HTR-8/SVneo (cell line): ENCODE measurements around the gene GUCA1A.

Experiments used
- DNase-seq: peaks from one replicate; pipeline ENCODE4 v3.0.0; 2011; ENCODE audit warnings: low spot score, mixed read lengths; ENCODE audit not compliant: insufficient read length
- FAIRE-seq: peaks from 2 replicates; lab custom pipeline; 2011; peaks lifted over from hg19 to GRCh38; lab: Jason Lieb, UNC

Gene GUCA1A

DNA sequence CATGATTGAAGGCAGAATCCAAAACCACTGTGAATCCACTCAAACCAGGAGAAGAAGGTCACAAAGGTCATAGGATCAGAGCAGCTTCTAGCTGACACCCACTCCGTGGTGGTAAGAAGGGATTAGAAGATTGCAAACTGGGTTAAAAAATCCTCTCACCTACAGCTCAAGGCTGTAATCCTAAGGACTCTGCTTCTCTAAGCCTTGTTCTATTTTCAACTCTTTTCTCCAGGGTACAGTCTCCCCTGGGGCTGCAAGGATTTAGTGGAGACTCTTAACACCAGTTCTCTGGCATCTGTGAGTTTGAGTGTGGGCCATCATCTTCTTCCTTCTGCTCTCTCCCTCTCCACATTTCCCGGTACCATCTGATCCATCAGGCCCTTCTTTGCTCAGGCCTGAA lies at the start of gene GUCA1A:
Gene GUCA1A (plus strand): TSS at position 264 of the 400 bp plus-strand sequence. CDS start 250 bp downstream, outside the sequence.
- DNase-seq (no peak), FAIRE-seq (no peak)

DNA sequence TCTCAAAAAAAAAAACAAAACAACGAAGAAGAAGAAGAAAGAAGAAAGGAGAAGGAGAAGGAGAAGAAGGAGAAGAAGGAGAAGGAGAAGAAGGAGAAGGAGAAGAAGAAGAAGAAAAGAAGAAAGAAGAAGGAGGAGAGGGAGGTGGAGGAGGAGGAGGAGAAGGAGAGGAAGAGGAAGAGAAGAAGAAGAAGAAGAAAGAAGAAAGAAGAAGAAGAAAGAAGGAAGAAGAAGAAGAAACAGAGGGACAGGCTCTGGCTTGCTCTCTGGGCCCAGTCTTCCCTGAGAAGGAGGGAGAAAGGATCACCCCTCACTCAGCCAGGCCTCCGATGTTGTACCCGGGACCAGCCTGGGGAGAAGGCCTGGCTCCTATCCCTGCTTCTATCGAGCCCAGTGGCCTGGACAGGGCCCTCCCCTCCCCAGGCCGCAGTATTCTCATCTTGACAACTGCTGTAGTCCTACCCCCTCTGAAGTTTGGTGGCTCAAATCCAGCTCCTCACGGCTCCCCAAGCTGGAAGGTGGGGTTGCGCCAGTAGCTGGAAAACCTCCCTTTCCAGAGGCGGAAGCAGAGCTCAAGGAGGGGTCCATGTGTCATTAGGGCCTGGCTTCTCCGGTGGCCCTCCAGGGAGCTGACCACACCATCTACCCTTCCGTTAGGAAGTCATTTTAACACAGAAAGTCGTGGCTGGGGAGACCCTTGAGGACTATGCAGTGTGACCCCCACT lies 49.6 kb upstream of the GUCA1A start:
- FAIRE-seq = no peak
- DNase-seq = no peak

DNA sequence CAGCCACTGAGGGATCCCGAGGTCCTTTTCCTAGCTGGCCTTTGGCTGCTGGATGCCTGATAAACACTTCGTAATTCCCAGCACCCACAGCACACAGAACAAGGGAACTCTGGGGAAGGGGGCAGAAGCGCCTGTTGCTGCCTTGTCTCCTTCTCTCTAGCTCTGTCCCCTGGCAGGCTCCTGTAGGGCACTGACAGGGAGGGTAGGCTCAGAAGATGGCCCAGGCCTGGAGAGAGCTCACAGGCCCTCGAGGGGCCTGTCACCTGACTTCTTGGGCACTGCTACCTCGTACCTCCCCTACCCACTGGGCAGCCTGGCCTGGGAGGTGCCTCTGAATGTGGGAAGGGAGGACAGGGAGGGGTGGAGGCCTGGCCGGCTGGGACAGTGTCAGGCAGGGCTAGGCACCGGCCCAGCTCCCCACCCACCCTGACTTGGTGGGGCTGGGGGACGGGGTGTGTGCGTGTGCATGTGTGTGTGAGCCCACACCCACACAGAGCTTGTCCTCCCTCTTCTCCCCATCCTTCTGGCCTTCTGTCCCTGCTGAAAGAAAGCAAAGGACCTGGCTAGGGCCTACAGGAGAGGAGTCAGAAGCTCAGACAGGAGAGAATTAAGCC lies 48.8 kb upstream of the GUCA1A start:
- DNase-seq (no peak), FAIRE-seq (no peak)

DNA sequence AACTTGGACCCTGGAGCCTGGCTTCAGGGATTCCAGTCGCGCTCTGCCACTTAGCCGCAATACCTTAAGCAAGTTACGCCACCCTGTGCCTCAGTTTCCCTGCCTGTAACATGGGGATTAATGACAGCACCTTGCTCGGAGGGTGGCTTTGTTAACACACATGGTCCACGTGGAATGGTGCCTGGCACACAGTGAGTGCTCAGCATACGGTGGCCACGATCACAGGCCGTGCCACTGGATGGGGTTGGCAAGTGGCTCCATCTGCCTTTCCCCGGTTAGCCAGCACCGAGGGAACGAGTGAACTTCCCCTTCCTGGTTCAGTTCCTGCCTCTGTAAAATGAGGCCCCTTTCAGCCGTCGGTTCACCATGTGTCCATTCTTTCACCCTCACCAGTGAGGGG lies 47.9 kb upstream of the GUCA1A start:
- DNase-seq (no peak), FAIRE-seq (no peak)

DNA sequence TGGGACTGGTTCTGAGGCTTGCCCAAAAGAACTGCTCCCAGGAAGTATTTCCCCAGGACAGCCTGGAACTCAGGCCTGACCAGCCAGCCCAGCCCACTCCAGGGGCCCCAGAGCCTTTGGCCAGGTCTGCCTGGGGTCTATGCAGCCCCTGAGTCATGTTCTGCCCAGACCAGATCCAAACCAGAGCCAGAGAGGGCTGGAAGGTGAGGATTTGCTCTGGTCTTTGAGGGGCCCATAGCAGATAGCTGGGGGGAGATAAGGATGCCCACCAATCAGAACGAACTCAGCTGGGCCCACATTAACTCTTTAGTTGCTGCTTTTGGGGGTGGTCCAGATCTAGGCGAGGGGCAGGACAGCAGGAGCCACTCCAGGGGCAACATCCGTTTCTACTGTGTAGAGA lies 47.5 kb upstream of the GUCA1A start:
- FAIRE-seq = no peak

DNA sequence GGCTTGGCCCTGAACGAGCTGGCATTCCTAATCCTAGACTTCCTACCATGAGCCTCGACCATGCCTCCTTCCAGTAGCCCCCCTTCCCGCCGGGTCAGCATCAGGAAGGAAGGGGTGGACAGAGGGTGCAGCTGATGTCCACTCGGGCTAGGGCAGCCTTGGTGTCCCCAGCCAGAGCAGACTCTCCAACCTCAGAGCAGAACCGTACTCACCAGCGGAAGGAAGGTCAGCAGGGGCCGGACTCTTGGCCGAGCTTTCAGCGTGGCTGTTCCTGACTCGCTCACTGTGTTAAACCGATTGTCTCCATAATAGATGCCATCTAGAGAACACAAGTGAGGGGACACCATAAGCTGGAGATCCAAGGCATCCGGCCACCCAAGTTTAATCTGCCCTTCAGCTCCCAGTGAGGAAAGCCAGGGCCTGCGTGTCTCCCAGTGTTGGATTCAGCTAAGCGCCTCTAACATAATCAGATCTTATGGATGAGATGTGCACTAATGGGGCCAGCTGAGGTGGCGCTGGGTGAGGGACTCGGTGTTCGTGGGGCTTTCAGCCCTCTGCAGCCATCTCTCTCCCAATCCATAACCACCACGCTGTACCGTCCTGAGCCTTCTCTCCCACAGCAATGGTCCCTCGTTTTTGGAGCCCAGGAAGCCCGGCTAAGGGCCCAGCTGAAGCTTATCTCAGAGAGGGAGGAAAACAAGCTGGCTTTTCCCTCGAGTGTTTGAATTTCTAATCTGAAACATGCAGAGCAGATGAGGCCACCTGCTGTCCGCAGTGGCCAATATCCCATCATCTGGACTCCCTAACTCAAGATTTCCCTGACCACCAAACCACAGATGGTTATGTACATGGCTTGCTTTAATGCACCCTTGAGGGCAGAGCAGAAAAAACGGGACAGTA lies 44.5 kb upstream of the GUCA1A start:
- peak; percentile 51 for FAIRE-seq
- no peak for DNase-seq

More for the DNA sequence above, 47.5 kb upstream of the GUCA1A start:
- no peak for DNase-seq

DNA sequence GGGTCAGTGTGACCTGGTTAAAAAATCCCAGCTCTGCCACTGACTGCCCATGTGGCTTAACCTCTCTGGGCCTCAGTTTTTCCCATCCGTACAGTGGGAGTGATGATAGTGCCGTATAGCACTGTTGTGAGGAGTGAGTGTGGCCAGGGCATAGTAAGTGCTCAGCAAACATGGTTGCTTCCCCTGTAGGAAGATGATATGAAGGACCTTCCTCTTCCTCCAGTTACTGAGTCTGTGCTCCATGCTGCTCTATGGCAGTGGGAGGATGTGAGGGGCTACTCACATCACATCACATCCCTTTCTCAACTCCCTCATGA lies 43.8 kb upstream of the GUCA1A start:
- DNase-seq (no peak), FAIRE-seq (no peak)

DNA sequence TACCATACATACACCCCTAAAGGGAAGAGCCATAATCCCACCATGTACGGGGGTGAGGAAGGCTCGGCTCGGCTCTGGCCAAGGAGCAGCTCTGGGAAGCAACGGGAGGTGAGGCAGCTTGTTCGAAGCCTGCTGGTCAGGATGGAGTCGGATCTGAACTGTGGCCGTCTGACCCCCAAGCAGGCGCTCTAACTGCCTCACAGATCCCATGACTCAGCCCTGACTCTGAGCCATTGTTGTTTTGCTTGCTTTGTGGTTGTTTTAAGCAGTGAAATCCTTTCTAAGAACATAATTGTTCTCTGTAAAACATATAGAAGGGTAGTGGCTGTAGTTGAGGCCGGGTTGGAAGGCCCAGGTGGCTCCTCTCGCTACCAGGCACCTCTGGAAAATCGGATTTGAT lies 41.6 kb upstream of the GUCA1A start:
- FAIRE-seq (no peak), DNase-seq (peak; percentile 31)

DNA sequence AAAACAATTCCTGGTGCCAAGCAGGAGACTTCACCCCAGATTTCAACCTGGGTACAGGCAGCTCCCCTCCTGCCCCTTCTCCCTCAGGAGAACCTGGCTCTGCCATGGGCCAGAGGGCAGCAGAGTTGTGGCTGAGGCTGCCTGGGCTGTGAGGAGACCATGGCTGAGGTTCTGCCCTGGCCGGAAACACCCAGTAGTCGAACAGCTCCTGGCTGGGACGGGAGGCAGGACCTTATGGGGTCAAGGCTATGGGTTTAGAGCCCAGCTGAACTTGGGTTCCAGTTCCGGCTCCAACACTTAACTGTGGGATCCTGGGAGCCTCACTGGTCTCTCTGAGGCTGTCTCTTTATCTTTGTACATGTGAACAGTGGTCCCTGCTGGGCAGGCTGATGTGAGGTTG lies 39.2 kb upstream of the GUCA1A start:
- FAIRE-seq (no peak), DNase-seq (no peak)

DNA sequence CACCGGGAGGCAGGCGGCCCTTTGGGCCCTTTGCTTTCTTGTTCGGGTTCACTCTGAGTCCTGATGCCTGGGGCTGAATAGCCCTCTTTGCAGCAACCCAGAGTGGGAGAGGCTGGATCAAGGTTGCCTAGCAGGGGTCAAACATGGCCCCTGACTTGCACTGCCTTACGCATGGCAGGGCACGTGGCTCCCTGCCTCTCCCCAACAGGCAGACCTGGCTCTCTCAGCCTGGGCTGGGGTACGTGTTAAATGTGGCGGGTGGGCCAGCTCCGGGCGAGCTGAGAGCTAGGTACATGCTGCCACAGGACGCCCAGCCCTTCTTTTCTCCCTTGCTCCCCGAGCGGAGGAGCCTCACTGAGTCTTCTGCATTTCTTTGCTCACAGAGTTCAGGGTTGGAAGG lies 38.0 kb upstream of the GUCA1A start:
- DNase-seq (no peak), FAIRE-seq (no peak)

DNA sequence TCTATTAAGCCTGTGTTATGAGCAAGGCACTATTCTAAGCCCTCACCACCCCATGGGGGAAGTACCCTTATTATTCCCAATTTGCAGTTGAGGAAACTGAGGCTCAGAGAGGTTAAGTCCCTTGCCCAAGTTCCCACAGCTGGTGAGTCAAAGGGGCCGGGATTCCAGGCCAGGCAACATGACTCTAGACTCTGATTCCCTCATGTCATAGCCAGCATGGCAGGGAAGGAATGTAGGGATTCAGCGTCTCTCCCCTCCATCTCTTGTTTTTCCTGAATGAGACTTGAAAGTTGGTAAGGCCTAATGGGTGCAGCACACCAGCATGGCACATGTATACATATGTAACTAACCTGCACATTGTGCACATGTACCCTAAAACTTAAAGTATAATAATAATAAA lies 37.4 kb upstream of the GUCA1A start:
- FAIRE-seq (no peak), DNase-seq (no peak)

DNA sequence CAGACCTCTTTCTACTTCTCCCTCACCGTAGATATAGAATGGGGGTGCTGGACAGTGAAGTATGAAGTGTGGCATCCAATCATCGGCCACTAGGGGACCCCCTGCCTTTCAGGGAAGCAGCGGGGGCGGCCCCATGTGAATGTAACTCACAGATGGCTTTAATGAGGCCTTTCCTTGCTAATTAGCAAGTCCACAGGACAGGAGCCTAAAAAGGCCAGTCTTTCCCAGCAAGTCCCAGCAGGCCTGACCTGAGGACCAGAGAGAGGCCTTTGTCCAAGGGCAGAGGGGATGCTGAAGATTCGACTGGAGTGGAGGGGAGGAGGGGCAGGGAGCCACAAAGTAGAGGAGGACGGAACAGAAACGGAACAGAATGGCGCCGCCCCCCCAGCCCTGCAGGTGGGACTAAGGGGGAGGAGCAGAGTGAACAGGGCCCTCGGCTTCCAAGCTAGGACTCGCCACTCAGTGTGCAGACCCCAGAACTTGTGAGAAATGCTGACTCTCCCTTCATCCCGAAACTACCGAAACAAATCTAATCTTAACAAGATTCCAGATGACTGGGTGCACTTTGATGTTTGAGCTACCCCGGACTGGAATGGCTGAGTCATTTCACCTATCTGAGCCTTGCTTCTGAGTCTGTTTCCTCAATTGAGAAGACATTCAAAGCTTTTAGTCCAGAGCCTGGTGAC lies 36.5 kb upstream of the GUCA1A start:
- FAIRE-seq = no peak

DNA sequence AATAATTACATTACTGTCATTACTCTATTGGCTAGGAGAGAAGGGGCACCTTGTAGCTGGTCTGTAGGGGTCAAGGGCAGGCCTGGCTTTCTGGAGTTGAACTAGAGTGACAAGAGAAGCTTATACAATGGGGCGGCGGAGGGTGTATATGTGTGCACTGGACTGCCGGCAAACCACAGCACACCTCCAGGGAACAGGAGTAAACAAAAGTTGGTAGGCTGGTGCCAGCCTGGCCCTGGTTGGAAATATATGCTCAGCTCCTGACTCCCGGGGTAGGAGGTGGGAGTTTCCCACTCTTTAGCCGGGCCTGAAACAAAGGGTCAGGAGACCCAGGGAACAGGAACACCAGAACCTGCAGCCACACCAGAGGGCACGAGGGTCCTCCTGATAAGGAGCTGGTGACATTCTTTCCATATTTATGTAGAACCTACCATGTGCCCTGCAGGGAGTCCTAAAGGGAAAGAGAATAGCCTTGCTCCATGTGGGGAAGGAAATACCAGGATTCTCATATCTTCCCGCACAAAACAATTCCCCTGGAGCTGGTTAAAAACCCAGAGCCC lies 35.9 kb upstream of the GUCA1A start:
- no peak for FAIRE-seq

More for the DNA sequence above, 36.5 kb upstream of the GUCA1A start:
- DNase-seq = peak; percentile 68

DNA sequence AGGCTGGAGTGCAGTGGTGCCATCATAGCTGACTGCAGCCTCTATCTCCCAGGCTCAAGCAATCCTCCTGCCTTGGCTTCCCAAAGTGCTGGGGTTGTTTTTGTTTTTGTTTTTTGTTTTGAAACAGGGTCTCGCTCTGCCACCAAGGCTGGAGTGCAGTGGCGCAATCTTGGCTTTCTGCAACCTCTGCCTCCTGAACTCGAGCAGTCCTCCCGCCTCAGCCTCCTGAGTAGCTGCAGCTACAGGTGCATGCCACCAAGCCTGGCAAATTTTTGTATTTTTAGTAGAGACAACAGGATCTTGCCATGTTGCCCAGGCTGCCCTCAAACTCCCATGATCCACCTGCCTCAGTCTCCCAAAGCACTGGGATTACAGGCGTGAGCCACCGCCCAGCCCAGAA lies 35.0 kb upstream of the GUCA1A start:
- no peak for FAIRE-seq
- no peak for DNase-seq

More for the DNA sequence above, 35.9 kb upstream of the GUCA1A start:
- no peak for DNase-seq

DNA sequence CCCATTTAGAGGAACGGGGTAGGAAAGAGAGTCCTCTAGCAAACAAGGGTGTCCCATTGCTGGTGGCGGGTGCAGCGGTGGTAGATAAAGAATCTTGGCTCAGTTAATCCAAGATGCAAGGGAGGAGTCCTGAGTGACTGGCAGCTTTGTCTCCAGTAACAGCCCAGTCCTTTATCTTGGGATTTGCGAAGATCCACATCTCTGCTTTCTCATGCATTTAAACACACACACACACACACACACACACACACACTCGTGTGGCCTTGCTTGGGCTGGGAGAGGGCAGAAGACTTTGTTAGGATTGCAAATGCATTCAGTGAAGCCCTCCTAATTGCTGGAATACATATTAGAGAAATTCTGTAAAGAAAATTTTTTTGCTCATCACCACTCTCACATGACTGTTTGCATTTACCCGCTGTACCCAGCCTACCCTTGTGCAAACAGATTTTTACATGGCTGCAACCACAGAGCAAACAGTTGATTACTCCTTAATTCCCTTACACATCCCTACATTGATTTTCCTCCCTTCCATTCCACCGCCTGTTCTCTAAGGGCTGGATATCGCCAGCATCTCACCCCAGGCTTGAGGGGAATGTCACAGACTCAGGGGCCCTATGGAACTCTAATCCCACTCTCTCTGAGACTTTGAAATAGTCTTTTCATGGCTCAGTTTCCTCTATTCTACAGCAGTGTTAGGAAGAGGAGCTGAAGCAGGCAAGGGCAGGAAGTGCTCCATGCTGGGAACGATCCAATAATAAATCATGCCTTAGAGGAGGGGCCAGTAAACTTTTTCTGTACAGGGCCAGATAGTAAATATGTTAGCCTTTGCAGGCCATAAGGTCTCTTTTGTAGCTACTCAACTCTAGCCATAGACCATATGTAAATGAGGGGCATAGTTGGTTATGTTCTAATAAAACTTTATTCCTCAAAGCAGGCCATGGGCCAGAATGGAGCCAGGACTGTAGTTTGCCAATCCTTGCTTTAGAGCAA lies 34.2 kb upstream of the GUCA1A start:
- no peak for DNase-seq
- no peak for FAIRE-seq

DNA sequence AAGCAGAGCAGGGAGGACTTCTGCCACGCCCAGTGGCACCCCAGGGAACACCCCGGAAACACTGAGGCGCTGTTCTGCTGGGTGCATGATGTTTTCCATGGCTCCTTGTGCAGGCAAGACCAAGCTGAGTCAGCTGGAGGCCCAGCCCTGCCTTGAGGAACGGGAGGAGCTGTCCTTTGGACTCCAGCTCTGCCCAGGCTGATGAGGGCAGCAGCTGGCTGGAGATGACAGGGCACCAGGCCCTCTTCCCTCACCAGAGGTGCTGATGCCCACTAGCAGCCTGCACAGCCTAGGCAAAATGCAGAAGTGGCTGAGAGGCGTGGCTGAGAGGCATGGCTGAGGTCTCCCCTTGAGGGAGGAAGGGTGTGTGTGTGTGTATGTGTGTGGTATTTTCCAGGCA lies 33.1 kb upstream of the GUCA1A start:
- DNase-seq (peak; percentile 39), FAIRE-seq (no peak)

DNA sequence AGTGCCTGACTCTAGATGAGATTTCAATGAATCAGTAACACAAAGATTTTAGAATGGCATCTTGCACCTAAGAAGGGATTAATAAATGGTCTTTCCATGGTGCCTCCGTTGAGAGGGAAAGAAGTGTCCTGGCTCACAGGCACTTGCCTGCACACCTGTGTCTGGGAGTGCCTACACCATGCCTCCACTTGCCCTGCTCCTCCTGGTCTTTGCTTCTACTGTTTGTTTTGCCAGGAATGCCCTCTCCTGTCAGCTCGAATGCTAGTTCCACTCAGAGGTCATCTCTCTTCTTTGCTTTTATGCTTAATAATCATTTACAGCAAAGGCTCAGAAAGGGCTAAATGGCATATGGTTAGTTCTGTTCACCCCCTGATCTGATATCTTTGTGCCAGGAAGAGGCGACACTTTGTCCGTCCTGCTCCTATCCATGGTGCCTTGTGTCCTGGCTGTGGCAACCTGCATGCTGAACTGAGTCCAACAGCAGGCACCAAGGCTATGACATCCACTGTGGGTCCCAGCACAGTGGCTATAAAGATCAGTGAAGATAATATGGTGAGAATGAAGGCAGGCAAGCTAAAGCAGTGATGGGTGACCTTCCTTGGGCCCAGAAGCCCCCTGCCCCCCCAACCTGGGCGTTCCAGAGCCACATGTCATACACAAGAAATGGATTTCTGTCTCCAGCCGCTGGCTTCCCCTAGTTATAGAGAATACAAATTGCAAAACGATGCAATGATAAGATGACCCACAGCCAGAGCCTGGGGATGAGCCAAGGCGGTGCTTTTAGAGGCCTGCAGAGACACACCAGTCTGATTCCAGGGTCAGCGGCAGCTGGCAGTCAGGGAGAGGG lies 32.2 kb upstream of the GUCA1A start:
- FAIRE-seq (no peak), DNase-seq (no peak)

DNA sequence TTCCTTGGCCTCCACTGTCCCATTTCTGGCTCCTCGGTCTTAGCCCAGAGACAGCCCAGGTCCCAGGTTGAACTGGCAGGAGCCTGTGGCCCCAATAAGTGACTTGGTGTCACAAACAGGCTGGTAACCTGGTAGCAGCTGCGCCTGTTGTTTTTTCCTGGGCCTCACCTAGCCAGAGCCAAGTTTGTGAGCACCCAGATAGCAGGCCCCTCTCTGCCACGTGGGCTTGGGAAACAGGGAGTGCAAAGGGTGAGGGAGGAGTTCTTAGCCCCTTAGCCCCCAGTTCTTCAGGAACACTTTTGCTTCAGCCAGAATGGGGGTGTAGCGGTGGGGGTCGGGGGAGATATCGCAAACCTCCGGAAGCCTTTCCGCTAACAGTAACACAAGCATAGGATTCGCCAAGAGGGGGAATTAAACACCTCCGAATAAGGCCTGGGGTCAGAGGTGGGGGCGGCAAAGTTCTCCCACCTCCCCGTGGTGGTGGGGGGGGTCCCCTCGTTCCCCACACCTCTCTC lies 31.5 kb upstream of the GUCA1A start:
- FAIRE-seq = no peak
- no peak for DNase-seq
